ENCODE data around the gene IFITM1. TPM values are rescaled to one million over a fixed set of nuclear protein-coding genes. Genes with fewer than 3 reads are reported as not detected.
"Not testable (repeated sequence)": the region's sequence is repeated elsewhere in the genome, so short reads cannot be mapped to it uniquely, and the experiment has no call there.

IFITM1 gene
- total and polyA plus RNA-seq, 2 donors (not counting 1 experiment from before 2014, with no cell fraction given), result 21.1 to 93.0 TPM

DNA sequence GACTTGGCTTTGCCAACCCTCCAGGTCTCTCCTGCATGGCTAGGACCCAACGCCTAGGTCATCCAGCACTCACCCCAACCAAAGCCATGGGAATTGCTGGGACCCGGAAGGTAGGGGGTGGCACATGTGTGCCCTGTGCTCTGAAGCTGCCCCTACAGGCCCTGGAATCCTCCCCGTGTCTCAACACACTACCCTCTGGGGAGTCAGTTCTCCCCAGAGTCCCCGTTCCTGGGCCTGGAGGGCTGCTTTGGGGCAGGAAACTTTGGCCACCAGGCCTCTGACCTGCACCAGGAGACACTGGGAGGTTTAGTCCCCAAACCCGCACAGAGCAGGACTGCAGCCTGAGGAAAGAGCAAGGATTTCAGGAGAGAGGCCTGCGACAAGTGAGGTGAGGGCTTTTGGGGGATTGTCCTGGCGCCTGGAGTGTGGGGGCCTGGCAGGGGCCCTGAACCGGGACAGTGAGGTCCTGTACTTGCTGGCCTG lies 495 bp upstream of the IFITM1 start:
- Histone ChIP-seq H3K4me1 (ENCODE audit: control insufficient read depth, extremely low read depth, insufficient read depth, low read length) (peaks cover 10% of the 10 kb centered on the region), H4K20me1 (ENCODE audit: control insufficient read depth, extremely low read depth, insufficient read depth, low read length) (no peaks in the 10 kb centered on the region), H3K27ac (ENCODE audit: insufficient read depth, low read length) (peak overlapping the region; percentile 50), H3K9ac (ENCODE audit: insufficient read depth, low read length) (peak overlapping the region; percentile 7), H3K36me3 (ENCODE audit: control insufficient read depth, insufficient read depth, low read length) (no peaks in the 10 kb centered on the region), H3K79me2 (ENCODE audit: control insufficient read depth, insufficient read depth, low read length) (peaks cover 15% of the 10 kb centered on the region), H3K27me3 (ENCODE audit: control insufficient read depth, insufficient read depth, low read length) (no peaks in the 10 kb centered on the region), H2AFZ (ENCODE audit: low read length) (no peak overlapping the region), H3K9me3 (ENCODE audit: control insufficient read depth, insufficient read depth, low read depth, low read length) (no peaks in the 10 kb centered on the region), H3K4me2 (ENCODE audit: extremely low read depth, insufficient read depth, low read length) (peak overlapping the region; percentile 92), H3K4me3 (replicated peaks in 1 of 4; ENCODE audit: control extremely low read depth in 1 of 4, insufficient read depth in 1 of 4, low read depth in 3 of 4, low read length in 4 of 4) (peak overlapping the region in 1 of 4 experiments; percentile 64)
- no peak for TF ChIP-seq EZH2 (IDR thresholded peaks at IDR 0.05; ENCODE audit: low read length, missing control alignments)
- TF ChIP-seq, protein P1, sequence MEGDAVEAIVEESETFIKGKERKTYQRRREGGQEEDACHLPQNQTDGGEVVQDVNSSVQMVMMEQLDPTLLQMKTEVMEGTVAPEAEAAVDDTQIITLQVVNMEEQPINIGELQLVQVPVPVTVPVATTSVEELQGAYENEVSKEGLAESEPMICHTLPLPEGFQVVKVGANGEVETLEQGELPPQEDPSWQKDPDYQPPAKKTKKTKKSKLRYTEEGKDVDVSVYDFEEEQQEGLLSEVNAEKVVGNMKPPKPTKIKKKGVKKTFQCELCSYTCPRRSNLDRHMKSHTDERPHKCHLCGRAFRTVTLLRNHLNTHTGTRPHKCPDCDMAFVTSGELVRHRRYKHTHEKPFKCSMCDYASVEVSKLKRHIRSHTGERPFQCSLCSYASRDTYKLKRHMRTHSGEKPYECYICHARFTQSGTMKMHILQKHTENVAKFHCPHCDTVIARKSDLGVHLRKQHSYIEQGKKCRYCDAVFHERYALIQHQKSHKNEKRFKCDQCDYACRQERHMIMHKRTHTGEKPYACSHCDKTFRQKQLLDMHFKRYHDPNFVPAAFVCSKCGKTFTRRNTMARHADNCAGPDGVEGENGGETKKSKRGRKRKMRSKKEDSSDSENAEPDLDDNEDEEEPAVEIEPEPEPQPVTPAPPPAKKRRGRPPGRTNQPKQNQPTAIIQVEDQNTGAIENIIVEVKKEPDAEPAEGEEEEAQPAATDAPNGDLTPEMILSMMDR (conservative IDR thresholded peaks at IDR 0.05 in 1 of 2, IDR thresholded peaks at IDR 0.05 in 1 of 2; ENCODE audit: low read depth in 1 of 2, low read length in 2 of 2), result no peak
- DNase-seq (ENCODE audit: low read depth in 2 of 2), result no peak

DNA sequence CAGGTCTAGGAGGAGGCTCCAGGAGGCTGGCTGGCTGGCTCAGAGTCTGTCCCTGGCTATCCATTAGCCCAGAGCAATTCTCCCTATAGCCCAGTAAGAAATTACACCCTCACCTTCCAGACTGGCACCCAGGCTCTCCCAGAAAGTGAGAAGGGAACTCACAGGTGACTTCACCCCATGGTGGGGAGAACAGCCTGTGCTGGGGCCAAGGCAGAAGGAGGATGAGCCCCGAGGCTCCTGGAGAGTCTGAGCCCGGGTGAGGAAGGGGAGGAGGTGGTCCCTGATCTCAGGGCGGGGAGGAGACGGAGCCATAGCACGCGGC lies 675 bp downstream of the IFITM1 start:
- peak overlapping the region in 2 of 4 experiments; percentile 64 to 79 for H3K4me3 ChIP-seq (replicated peaks in 1 of 4; ENCODE audit: control extremely low read depth in 1 of 4, insufficient read depth in 1 of 4, low read depth in 3 of 4, low read length in 4 of 4)
- H3K9ac ChIP-seq (ENCODE audit: insufficient read depth, low read length); H3K79me2 ChIP-seq (ENCODE audit: control insufficient read depth, insufficient read depth, low read length); DNase-seq (ENCODE audit: low read depth in 2 of 2); H4K20me1 ChIP-seq (ENCODE audit: control insufficient read depth, extremely low read depth, insufficient read depth, low read length); H2AFZ ChIP-seq (ENCODE audit: low read length); H3K36me3 ChIP-seq (ENCODE audit: control insufficient read depth, insufficient read depth, low read length); H3K27me3 ChIP-seq (ENCODE audit: control insufficient read depth, insufficient read depth, low read length); H3K9me3 ChIP-seq (ENCODE audit: control insufficient read depth, insufficient read depth, low read depth, low read length); H3K27ac ChIP-seq (ENCODE audit: insufficient read depth, low read length): not testable (repeated sequence)
- H3K4me1 ChIP-seq (ENCODE audit: control insufficient read depth, extremely low read depth, insufficient read depth, low read length), result peaks cover 10% of the 10 kb centered on the region
- peak overlapping the region; percentile 92 for H3K4me2 ChIP-seq (ENCODE audit: extremely low read depth, insufficient read depth, low read length)

DNA sequence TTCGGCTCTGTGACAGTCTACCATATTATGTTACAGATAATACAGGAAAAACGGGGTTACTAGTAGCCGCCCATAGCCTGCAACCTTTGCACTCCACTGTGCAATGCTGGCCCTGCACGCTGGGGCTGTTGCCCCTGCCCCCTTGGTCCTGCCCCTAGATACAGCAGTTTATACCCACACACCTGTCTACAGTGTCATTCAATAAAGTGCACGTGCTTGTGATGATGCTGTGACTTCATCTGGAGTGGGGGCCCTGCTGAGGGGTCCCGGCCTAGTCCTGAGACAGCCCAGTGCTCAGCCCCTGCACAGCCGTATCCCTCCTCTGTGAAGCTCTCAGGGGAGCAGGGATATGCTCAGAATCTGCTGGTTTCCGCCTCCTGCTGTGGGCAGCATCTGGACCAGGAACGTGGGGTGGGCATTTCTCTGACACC lies 1.2 kb downstream of the IFITM1 start:
- Histone ChIP-seq H3K79me2 (ENCODE audit: control insufficient read depth, insufficient read depth, low read length) (peaks cover 7% of the 10 kb centered on the region), H3K36me3 (ENCODE audit: control insufficient read depth, insufficient read depth, low read length) (peaks cover 1% of the 10 kb centered on the region), H3K27me3 (ENCODE audit: control insufficient read depth, insufficient read depth, low read length) (no peaks in the 10 kb centered on the region), H4K20me1 (ENCODE audit: control insufficient read depth, extremely low read depth, insufficient read depth, low read length) (no peaks in the 10 kb centered on the region), H2AFZ (ENCODE audit: low read length) (no peak overlapping the region), H3K4me2 (ENCODE audit: extremely low read depth, insufficient read depth, low read length) (peak overlapping the region; percentile 48), H3K4me1 (ENCODE audit: control insufficient read depth, extremely low read depth, insufficient read depth, low read length) (peaks cover 10% of the 10 kb centered on the region), H3K9me3 (ENCODE audit: control insufficient read depth, insufficient read depth, low read depth, low read length) (no peaks in the 10 kb centered on the region), H3K4me3 (replicated peaks in 1 of 4; ENCODE audit: control extremely low read depth in 1 of 4, insufficient read depth in 1 of 4, low read depth in 3 of 4, low read length in 4 of 4) (peak overlapping the region in 2 of 4 experiments; percentile 41 to 64), H3K27ac (ENCODE audit: insufficient read depth, low read length) (no peak overlapping the region), H3K9ac (ENCODE audit: insufficient read depth, low read length) (no peak overlapping the region)
- TF ChIP-seq, protein P1 (conservative IDR thresholded peaks at IDR 0.05 in 1 of 2, IDR thresholded peaks at IDR 0.05 in 1 of 2; ENCODE audit: low read depth in 1 of 2, low read length in 2 of 2), result no peak
- no peak for TF ChIP-seq EZH2 (IDR thresholded peaks at IDR 0.05; ENCODE audit: low read length, missing control alignments)
- no peak for DNase-seq (ENCODE audit: low read depth in 2 of 2)

Measured in fibroblast of lung (primary cell).